ENCODE measurements around the gene OBP2A.
"Not testable (repeated sequence)": the region's sequence is repeated elsewhere in the genome, so short reads cannot be mapped to it uniquely, and the experiment has no call there.

The OBP2A gene

GRCh38 chr9:135545646-135546176, at the start of gene OBP2A:
Gene OBP2A, plus strand, starts transcription at chr9:135546126. Its CDS starts 55 bp downstream, at chr9:135546181.
- peaks cover 7 to 14% of the 10 kb centered on the region in 2 donors for H3K27me3 Mint-ChIP-seq
- not testable (repeated sequence) for DNase-seq; H3K9me3 Mint-ChIP-seq; H3K36me3 Mint-ChIP-seq; H3K4me1 Mint-ChIP-seq; H3K27ac Mint-ChIP-seq; H3K4me3 Mint-ChIP-seq; ATAC-seq (replicated peaks)

GRCh38 chr9:135498381-135499126, 47.4 kb upstream of the OBP2A start:
- no peak overlapping the region for H3K4me3 Mint-ChIP-seq

GRCh38 chr9:135499326-135500070, 46.4 kb upstream of the OBP2A start:
- ATAC-seq (replicated peaks) (peak; percentile 63 to 68), DNase-seq (peak; percentile 84)
- H3K27me3 Mint-ChIP-seq, result peaks cover 13 to 18% of the 10 kb centered on the region in 2 donors
- no peaks in the 10 kb centered on the region for H3K9me3 Mint-ChIP-seq
- H3K4me1 Mint-ChIP-seq, result peaks cover 19 to 35% of the 10 kb centered on the region in 2 donors
- peaks cover 22 to 34% of the 10 kb centered on the region in 2 donors for H3K36me3 Mint-ChIP-seq
- peak overlapping the region; percentile 89 to 96 for H3K4me3 Mint-ChIP-seq
- H3K27ac Mint-ChIP-seq, result peak overlapping the region; percentile 75

More at GRCh38 chr9:135498381-135499126, 47.4 kb upstream of the OBP2A start:
- peak overlapping the region; percentile 20 for H3K27ac Mint-ChIP-seq
- H3K27me3 Mint-ChIP-seq, result peaks cover 13 to 18% of the 10 kb centered on the region in 2 donors
- no peak for ATAC-seq (replicated peaks)
- peaks cover 16 to 31% of the 10 kb centered on the region in 2 donors for H3K4me1 Mint-ChIP-seq
- no peaks in the 10 kb centered on the region for H3K9me3 Mint-ChIP-seq
- no peak for DNase-seq
- H3K36me3 Mint-ChIP-seq, result peaks cover 14 to 24% of the 10 kb centered on the region in 2 donors

GRCh38 chr9:135500071-135500524, 45.8 kb upstream of the OBP2A start:
- ATAC-seq (replicated peaks), result peak; percentile 6 to 24
- no peak overlapping the region for H3K27ac Mint-ChIP-seq

GRCh38 chr9:135500525-135501260, 45.2 kb upstream of the OBP2A start, which contains the start of gene MRPS2:
Gene MRPS2, plus strand, starts transcription at chr9:135500682. Its CDS starts 29 bp downstream, at chr9:135500711.
- Mint-ChIP-seq H3K27ac (peak within 1 kb of the TSS; percentile 98), H3K4me3 (peak within 1 kb of the TSS; percentile 89 to 96), H3K36me3 (peaks cover 32 to 43% of the 10 kb centered on the region in 2 donors), H3K4me1 (peaks cover 21 to 43% of the 10 kb centered on the region in 2 donors), H3K27me3 (peaks cover 7 to 9% of the 10 kb centered on the region in 2 donors), H3K9me3 (no peaks in the 10 kb centered on the region)
- ATAC-seq (replicated peaks) (peak; percentile 89 to 92), DNase-seq (peak; percentile 88)

More at GRCh38 chr9:135500071-135500524, 45.8 kb upstream of the OBP2A start:
- DNase-seq, result no peak
- H3K4me1 Mint-ChIP-seq, result peaks cover 21 to 41% of the 10 kb centered on the region in 2 donors
- H3K4me3 Mint-ChIP-seq, result peak overlapping the region; percentile 89 to 96
- peaks cover 28 to 40% of the 10 kb centered on the region in 2 donors for H3K36me3 Mint-ChIP-seq
- H3K27me3 Mint-ChIP-seq, result peaks cover 9 to 12% of the 10 kb centered on the region in 2 donors
- no peaks in the 10 kb centered on the region for H3K9me3 Mint-ChIP-seq

GRCh38 chr9:135501261-135502167, 44.4 kb upstream of the OBP2A start:
- Mint-ChIP-seq H3K27ac (peak overlapping the region; percentile 98), H3K9me3 (no peaks in the 10 kb centered on the region), H3K27me3 (peaks cover 7 to 9% of the 10 kb centered on the region in 2 donors), H3K4me1 (peaks cover 21 to 43% of the 10 kb centered on the region in 2 donors), H3K4me3 (peak overlapping the region; percentile 89 to 96), H3K36me3 (peaks cover 36 to 43% of the 10 kb centered on the region in 2 donors)
- ATAC-seq (replicated peaks) (no peak), DNase-seq (no peak)

- DNase-seq (no peak), ATAC-seq (replicated peaks) (no peak)
- Mint-ChIP-seq H3K9me3 (peaks cover 0 to 3% of the 10 kb centered on the region in 2 donors), H3K4me3 (peak overlapping the region; percentile 89 to 96), H3K27me3 (peaks cover 7 to 9% of the 10 kb centered on the region in 2 donors), H3K27ac (no peak overlapping the region), H3K4me1 (peaks cover 21 to 43% of the 10 kb centered on the region in 2 donors), H3K36me3 (peaks cover 36 to 46% of the 10 kb centered on the region in 2 donors)
These were observed 43.6 kb upstream of the OBP2A start for GRCh38 chr9:135502168-135502872.

- peaks cover 21 to 43% of the 10 kb centered on the region in 2 donors for H3K4me1 Mint-ChIP-seq
- peaks cover 6 to 7% of the 10 kb centered on the region in 2 donors for H3K27me3 Mint-ChIP-seq
- H3K4me3 Mint-ChIP-seq, result peak overlapping the region in 1 of 2 donors; percentile 2
- H3K9me3 Mint-ChIP-seq, result peaks cover 1 to 4% of the 10 kb centered on the region in 2 donors
- no peak for ATAC-seq (replicated peaks)
- H3K36me3 Mint-ChIP-seq, result peaks cover 39 to 48% of the 10 kb centered on the region in 2 donors
- DNase-seq, result no peak
- peak overlapping the region; percentile 76 for H3K27ac Mint-ChIP-seq
These were observed 43.0 kb upstream of the OBP2A start for GRCh38 chr9:135502873-135503321.

- H3K36me3 Mint-ChIP-seq, result peaks cover 43 to 51% of the 10 kb centered on the region in 2 donors
- peaks cover 21 to 43% of the 10 kb centered on the region in 2 donors for H3K4me1 Mint-ChIP-seq
- no peak overlapping the region for H3K4me3 Mint-ChIP-seq
- H3K27me3 Mint-ChIP-seq, result peaks cover 0 to 7% of the 10 kb centered on the region in 2 donors
- no peak for DNase-seq
- ATAC-seq (replicated peaks), result no peak
- H3K9me3 Mint-ChIP-seq, result peaks cover 7 to 11% of the 10 kb centered on the region in 2 donors
- H3K27ac Mint-ChIP-seq, result no peak overlapping the region
These were observed 42.3 kb upstream of the OBP2A start for GRCh38 chr9:135503371-135504261.

- Mint-ChIP-seq H3K27me3 (peaks cover 0 to 7% of the 10 kb centered on the region in 2 donors), H3K9me3 (peaks cover 13 to 21% of the 10 kb centered on the region in 2 donors), H3K4me3 (no peak overlapping the region), H3K27ac (peak overlapping the region; percentile 3), H3K4me1 (peaks cover 16 to 36% of the 10 kb centered on the region in 2 donors), H3K36me3 (peaks cover 43 to 59% of the 10 kb centered on the region in 2 donors)
- ATAC-seq (replicated peaks), result peak; percentile 26 to 34
- peak; percentile 29 for DNase-seq
These were observed 41.4 kb upstream of the OBP2A start for GRCh38 chr9:135504262-135505243.

All from stimulated activated naive B cell treated with anti-CD40 and anti-IgM and Interleukin-4, amounts not matched to agents 10 μg/mL and 1 μg/mL and 100 μg/mL, for 72 hours (primary cell).